Panc1 (cell line): ENCODE results near the gene FAM83E.

Experiments
- CTCF ChIP-seq: fragments of 450-650 bp; IDR thresholded peaks from 2 replicates; pipeline ENCODE4 v1.5.1; 2017; ENCODE audit warnings: mild to moderate bottlenecking
- POLR2AphosphoS5 ChIP-seq: IDR thresholded peaks from 2 replicates; pipeline ENCODE4 v1.6.1; 2012; ENCODE audit warnings: mild to moderate bottlenecking, low read depth, low read length, moderate library complexity
- REST ChIP-seq, 2 experiments: IDR thresholded peaks; 2 replicates each; pipeline ENCODE4 v1.6.1; 2011 to 2012; ENCODE audit warnings: low read depth in 2 of 2, control low read depth in 1 of 2, low read length in 1 of 2, mild to moderate bottlenecking in 1 of 2, moderate library complexity in 1 of 2; ENCODE audit not compliant: insufficient read depth in 1 of 2

DNA sequence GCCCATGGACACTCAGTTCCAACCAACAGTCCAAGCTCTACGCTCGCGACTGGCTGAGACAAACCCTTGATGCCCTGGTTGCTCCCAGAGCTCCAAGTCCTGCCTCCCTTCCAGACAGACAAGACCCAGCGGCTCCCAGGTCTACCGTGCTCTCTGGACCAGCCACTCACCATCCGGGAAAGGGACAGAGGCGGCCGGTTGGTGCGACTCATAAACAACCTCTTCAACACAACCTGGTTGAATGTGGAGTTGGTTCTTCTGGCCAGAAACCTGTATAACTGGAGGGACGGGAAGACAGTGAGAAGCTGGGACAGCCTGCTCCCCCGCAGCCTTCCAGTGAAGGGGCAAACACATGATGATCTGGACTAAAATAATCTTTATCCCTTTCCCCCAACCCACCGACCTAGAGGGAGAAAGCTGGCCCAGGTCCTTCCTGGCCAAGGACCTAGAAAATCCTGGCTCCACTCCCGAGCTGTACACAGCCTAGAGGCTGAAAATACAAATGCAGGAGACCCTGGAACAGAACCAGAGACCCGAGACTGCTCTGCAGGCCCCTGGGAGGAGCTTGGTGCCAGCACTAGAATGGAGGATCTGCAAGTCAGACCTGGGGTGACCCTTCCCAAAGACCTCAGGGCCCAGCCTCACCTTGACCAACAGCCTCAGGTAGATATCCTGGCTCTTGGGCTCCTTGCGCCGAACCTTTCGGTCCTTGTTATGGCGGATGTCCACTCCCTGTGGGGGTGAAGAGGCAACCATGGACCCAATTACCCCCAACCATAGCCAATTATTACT lies 2.5 kb upstream of the FAM83E start:
- TF ChIP-seq CTCF (no peak), REST (IDR thresholded peaks at IDR 0.05; ENCODE audit: insufficient read depth in 1 of 2, low read depth in 2 of 2, low read length in 1 of 2) (no peak), POLR2AphosphoS5 (no peak)
